Stomach (tissue), 9 donors: Measurements from ENCODE around the gene TSEN54. TPM values are rescaled to one million over a fixed set of nuclear protein-coding genes. Genes with fewer than 3 reads are reported as not detected.

Source experiments
- DNase-seq, 2 donors: peaks; one replicate each; pipeline versions ENCODE4 v3.0.0 to v3.0.0-alpha.2; 2013 to 2019
- H3K27ac ChIP-seq, 5 donors: fragments of 200-600 bp in 4 of 5; sonication (generic) in 4 of 5; one replicate each; pipeline ENCODE4 v1.5.1; 2013 to 2019; ENCODE audit warnings: mild to moderate bottlenecking in 1 of 5, moderate library complexity in 1 of 5
- H3K27me3 ChIP-seq, 3 donors: fragments of 200-600 bp; sonication (generic); one replicate each; pipeline ENCODE4 v1.5.1; 2017 to 2019; ENCODE audit warnings: mixed run types in 1 of 3
- H3K36me3 ChIP-seq, 4 donors: fragments of 200-600 bp; sonication (generic); 1 replicate in 3 of 4; 2 replicates in 1 of 4; pipeline ENCODE4 v1.5.1; 2016 to 2019
- H3K4me1 ChIP-seq, 4 donors: fragments of 200-600 bp; sonication (generic); one replicate each; pipeline ENCODE4 v1.5.1; 2016 to 2019
- H3K4me3 ChIP-seq, 4 donors: fragments of 200-600 bp; sonication (generic) in 3 of 4; one replicate each; pipeline ENCODE4 v1.5.1; 2016 to 2019; ENCODE audit warnings: mild to moderate bottlenecking in 1 of 4
- H3K9me3 ChIP-seq, 4 donors: fragments of 200-600 bp; sonication (generic); one replicate each; pipeline ENCODE4 v1.5.1; 2016 to 2019
- CTCF ChIP-seq, 7 experiments: fragments of 450-650 bp in 4 of 7; fragments of 200-600 bp in 3 of 7; sonication (generic) in 3 of 7; IDR thresholded peaks; one replicate each; pipeline ENCODE4 v1.5.1; 2016 to 2019; ENCODE audit warnings: antibody characterized with exemption in 7 of 7, control low read depth in 2 of 7, mild to moderate bottlenecking in 1 of 7
- EP300 ChIP-seq: sonication (generic); formaldehyde crosslinking; IDR thresholded peaks from one replicate; pipeline ENCODE4 v1.6.1; 2017; ENCODE audit warnings: antibody characterized with exemption
- POLR2A ChIP-seq, 4 donors: fragments of 450-650 bp; IDR thresholded peaks; one replicate each; pipeline ENCODE4 v1.6.1; 2016; ENCODE audit warnings: antibody characterized with exemption in 4 of 4, control low read depth in 2 of 4, mild to moderate bottlenecking in 1 of 4, moderate library complexity in 1 of 4
- POLR2AphosphoS5 ChIP-seq, 3 donors: sonication (generic); formaldehyde crosslinking; IDR thresholded peaks; one replicate each; pipeline ENCODE4 v1.6.1; 2016; ENCODE audit warnings: antibody characterized with exemption in 3 of 3
- WGBS, 5 donors: extraction: QIAGEN DNeasy Blood & Tissue Kit in 3 of 5; methylation state at CpG; one replicate each; pipeline versions ENCODE4 v1.1.5 to v1.1.7; 2013 to 2018; 5-methylcytosine and 5-hydroxymethylcytosine counted together
- intact Hi-C: fragments of 100-400 bp; cut with DNase I; formaldehyde crosslinking; loops from one replicate; pipeline ENCODE4 v1.15.1; 2023; ENCODE audit warnings: low total_unique reads
- polyA plus RNA-seq, 3 donors: library from polyadenylated mRNA; stranded (reverse); fragments of 200-250 nt; gene quantifications; one replicate each; pipeline ENCODE4 v1.2.3, GENCODE V29; 2013
- total RNA-seq, 5 donors: library from RNA; depleted of rRNA; stranded (reverse); fragments of >200 nt; gene quantifications; one replicate each; pipeline versions ENCODE4 v1.1.0 to v1.2.3, GENCODE V29; 2014 to 2016
- donor health status: healthy with polysubstance abuse.
- donor health status: Bipolar disorder and iron deficiency.
- donor health status: healthy.

TSEN54 gene
- total and polyA plus RNA-seq, 8 donors = 13.2 to 219 (median 42.1) TPM

- H3K27me3 ChIP-seq = peaks cover 0 to 10% (median 0%) of the 10 kb centered on the region in 3 donors
- WGBS, 5 donors = 0 to 2% (median 1%) methylated on average over 25 to 108 of the region's 108 CpGs
- intact Hi-C loops = no loop called here
- H3K4me3 ChIP-seq = peak within 1 kb of the TSS; percentile 62 to 72 (median 72)
- no peak for TF ChIP-seq EP300
- TF ChIP-seq POLR2AphosphoS5 (IDR thresholded peaks at IDR 0.05) = peak in 2 of 3 donors; percentile 40 to 76
- peak in 5 of 7 experiments; percentile 12 to 54 (median 25) for TF ChIP-seq CTCF (IDR thresholded peaks at IDR 0.05)
- peak within 1 kb of the TSS; percentile 87 to 97 (median 88) for H3K27ac ChIP-seq
- DNase-seq = peak; percentile 93 to 97
- H3K36me3 ChIP-seq = peaks cover 7 to 40% (median 25%) of the 10 kb centered on the region in 4 donors
- no peaks in the 10 kb centered on the region for H3K9me3 ChIP-seq
- H3K4me1 ChIP-seq = peaks cover 27 to 51% (median 38%) of the 10 kb centered on the region in 4 donors
Measured at GRCh38 chr17:75524970-75525805, 8.9 kb downstream of the TSEN54 start, which contains the start of gene LLGL2. TSS of gene LLGL2 (plus strand) at chr17:75525697. CDS start at chr17:75543427, 17,730 bp downstream.

- H3K27ac ChIP-seq = peak overlapping the region; percentile 85 to 97 (median 88)
Measured at GRCh38 chr17:75525806-75526554, 9.7 kb downstream of the TSEN54 start.

GRCh38 chr17:75526555-75527270 is 10.4 kb downstream of the TSEN54 start:
- Histone ChIP-seq H3K4me1 (peaks cover 37 to 64% (median 48%) of the 10 kb centered on the region in 4 donors), H3K27me3 (peaks cover 0 to 10% (median 0%) of the 10 kb centered on the region in 3 donors), H3K9me3 (no peaks in the 10 kb centered on the region), H3K4me3 (peak overlapping the region; percentile 62 to 72 (median 72)), H3K36me3 (peaks cover 4 to 30% (median 12%) of the 10 kb centered on the region in 4 donors), H3K27ac (peak overlapping the region; percentile 85 to 97 (median 88))
- DNase-seq = peak; percentile 42 to 65
- 24 to 48% (median 30%) methylated on average over 13 of the region's 13 CpGs for WGBS, 5 donors
- TF ChIP-seq POLR2AphosphoS5 (IDR thresholded peaks at IDR 0.05) = peak in 2 of 3 donors; percentile 7 to 16
- TF ChIP-seq POLR2A (IDR thresholded peaks at IDR 0.05) = peak in 1 of 4 donors; percentile 6
- no peak for TF ChIP-seq CTCF (IDR thresholded peaks at IDR 0.05)
- intact Hi-C loops = no loop called here

More at GRCh38 chr17:75525806-75526554, 9.7 kb downstream of the TSEN54 start:
- H3K4me3 ChIP-seq = peak overlapping the region; percentile 62 to 72 (median 72)
- peaks cover 7 to 37% (median 19%) of the 10 kb centered on the region in 4 donors for H3K36me3 ChIP-seq
- 1 to 2% (median 2%) methylated on average over 40 to 60 of the region's 60 CpGs for WGBS, 5 donors
- TF ChIP-seq POLR2AphosphoS5 (IDR thresholded peaks at IDR 0.05) (no peak), CTCF (IDR thresholded peaks at IDR 0.05) (no peak), POLR2A (IDR thresholded peaks at IDR 0.05) (no peak), EP300 (no peak)
- H3K27me3 ChIP-seq = peaks cover 0 to 10% (median 0%) of the 10 kb centered on the region in 3 donors
- peak in 1 of 2 donors; percentile 43 for DNase-seq
- no peaks in the 10 kb centered on the region for H3K9me3 ChIP-seq
- intact Hi-C loops = no loop called here
- H3K4me1 ChIP-seq = peaks cover 31 to 57% (median 44%) of the 10 kb centered on the region in 4 donors
